ENCODE results near the gene FAM222A. TPM values are rescaled to one million over a fixed set of nuclear protein-coding genes. Genes with fewer than 3 reads are reported as not detected.

The FAM222A gene
- polyA plus RNA-seq, 1 donor from 2014 or later, result 8.5 TPM

DNA sequence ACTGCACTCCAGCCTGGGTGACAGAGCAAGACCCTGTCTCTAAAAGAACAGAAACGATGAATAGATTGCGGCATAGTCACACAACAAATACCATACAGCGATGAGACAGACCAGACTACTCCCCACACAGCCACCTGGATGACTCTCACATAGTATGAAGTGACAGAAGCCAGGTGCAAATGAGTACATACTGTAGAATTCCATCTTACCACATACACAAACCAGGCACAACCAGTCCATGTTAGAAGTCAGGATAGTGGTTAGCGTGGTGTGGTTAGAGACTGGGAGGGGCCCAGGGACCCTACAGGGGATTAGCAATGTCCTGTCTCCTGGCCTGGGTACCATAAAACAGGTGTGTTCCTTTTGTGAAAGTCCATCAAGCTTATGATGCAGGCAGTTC, 53.8 kb downstream of the FAM222A start:
- no peaks in the 10 kb centered on the region for H3K36me3 ChIP-seq (ENCODE audit: insufficient read depth, low read length)
- H3K4me2 ChIP-seq (ENCODE audit: low read length), result no peak overlapping the region
- H3F3A ChIP-seq (ENCODE audit: insufficient read depth, low read length, poor library complexity, severe bottlenecking), result no peaks in the 10 kb centered on the region
- no peaks in the 10 kb centered on the region for H3K27me3 ChIP-seq (ENCODE audit: insufficient read depth, low read depth, low read length)
- no peak overlapping the region for H2AFZ ChIP-seq (ENCODE audit: low read depth, low read length)
- no peaks in the 10 kb centered on the region for H3K9me3 ChIP-seq (ENCODE audit: low read length)
- TF ChIP-seq POLR2AphosphoS5 (IDR thresholded peaks at IDR 0.05) (no peak), RAD21 (conservative IDR thresholded peaks at IDR 0.05) (no peak), TAF1 (IDR thresholded peaks at IDR 0.05; ENCODE audit: low read depth) (no peak)
- TF ChIP-seq, protein P1, sequence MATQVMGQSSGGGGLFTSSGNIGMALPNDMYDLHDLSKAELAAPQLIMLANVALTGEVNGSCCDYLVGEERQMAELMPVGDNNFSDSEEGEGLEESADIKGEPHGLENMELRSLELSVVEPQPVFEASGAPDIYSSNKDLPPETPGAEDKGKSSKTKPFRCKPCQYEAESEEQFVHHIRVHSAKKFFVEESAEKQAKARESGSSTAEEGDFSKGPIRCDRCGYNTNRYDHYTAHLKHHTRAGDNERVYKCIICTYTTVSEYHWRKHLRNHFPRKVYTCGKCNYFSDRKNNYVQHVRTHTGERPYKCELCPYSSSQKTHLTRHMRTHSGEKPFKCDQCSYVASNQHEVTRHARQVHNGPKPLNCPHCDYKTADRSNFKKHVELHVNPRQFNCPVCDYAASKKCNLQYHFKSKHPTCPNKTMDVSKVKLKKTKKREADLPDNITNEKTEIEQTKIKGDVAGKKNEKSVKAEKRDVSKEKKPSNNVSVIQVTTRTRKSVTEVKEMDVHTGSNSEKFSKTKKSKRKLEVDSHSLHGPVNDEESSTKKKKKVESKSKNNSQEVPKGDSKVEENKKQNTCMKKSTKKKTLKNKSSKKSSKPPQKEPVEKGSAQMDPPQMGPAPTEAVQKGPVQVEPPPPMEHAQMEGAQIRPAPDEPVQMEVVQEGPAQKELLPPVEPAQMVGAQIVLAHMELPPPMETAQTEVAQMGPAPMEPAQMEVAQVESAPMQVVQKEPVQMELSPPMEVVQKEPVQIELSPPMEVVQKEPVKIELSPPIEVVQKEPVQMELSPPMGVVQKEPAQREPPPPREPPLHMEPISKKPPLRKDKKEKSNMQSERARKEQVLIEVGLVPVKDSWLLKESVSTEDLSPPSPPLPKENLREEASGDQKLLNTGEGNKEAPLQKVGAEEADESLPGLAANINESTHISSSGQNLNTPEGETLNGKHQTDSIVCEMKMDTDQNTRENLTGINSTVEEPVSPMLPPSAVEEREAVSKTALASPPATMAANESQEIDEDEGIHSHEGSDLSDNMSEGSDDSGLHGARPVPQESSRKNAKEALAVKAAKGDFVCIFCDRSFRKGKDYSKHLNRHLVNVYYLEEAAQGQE (IDR thresholded peaks at IDR 0.05; ENCODE audit: borderline replicate concordance), result no peak
- H3K79me2 ChIP-seq (replicated peaks; ENCODE audit: insufficient read depth, low read length), result no peaks in the 10 kb centered on the region
- no peak overlapping the region for H3K9ac ChIP-seq (ENCODE audit: low read length)
- H3K27ac ChIP-seq (ENCODE audit: low read length), result no peak overlapping the region
- H4K20me1 ChIP-seq (ENCODE audit: insufficient read depth), result no peaks in the 10 kb centered on the region
- H3K9me2 ChIP-seq (ENCODE audit: insufficient read depth, low read length), result no peaks in the 10 kb centered on the region
- H3K4me3 ChIP-seq (ENCODE audit: low read length), result no peak overlapping the region

DNA sequence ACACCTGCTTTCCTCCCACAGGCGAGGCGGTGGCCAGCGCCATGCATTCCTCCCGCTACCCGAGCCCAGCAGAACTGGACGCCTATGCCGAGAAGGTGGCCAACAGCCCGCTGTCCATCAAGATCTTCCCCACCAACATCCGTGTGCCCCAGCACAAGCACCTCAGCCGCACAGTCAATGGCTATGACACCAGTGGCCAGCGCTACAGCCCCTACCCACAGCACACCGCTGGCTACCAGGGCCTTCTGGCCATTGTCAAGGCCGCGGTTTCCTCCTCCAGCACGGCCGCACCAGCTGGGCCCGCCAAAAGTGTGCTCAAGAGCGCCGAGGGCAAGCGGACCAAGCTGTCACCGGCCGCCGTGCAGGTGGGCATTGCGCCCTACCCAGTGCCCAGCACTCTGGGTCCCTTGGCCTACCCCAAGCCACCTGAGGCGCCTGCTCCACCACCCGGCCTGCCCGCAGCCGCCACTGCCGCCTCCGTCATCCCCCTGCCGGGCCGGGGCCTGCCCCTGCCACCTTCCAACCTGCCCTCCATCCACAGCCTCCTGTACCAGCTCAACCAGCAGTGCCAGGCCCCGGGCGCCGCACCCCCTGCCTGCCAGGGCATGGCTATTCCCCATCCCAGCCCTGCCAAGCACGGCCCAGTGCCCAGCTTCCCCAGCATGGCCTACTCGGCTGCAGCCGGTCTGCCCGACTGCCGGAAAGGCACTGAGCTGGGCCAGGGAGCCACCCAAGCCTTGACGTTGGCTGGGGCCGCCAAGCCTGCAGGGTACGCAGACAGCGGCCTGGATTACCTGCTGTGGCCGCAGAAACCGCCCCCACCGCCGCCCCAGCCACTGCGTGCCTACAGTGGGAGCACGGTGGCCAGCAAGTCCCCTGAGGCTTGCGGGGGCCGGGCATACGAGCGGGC, 54.6 kb downstream of the FAM222A start:
- Histone ChIP-seq H3K27ac (ENCODE audit: low read length) (no peak overlapping the region), H2AFZ (ENCODE audit: low read depth, low read length) (no peak overlapping the region), H3K27me3 (ENCODE audit: insufficient read depth, low read depth, low read length) (no peaks in the 10 kb centered on the region), H4K20me1 (ENCODE audit: insufficient read depth) (no peaks in the 10 kb centered on the region), H3K9me3 (ENCODE audit: low read length) (no peaks in the 10 kb centered on the region), H3K79me2 (replicated peaks; ENCODE audit: insufficient read depth, low read length) (no peaks in the 10 kb centered on the region), H3K9ac (ENCODE audit: low read length) (no peak overlapping the region), H3K9me2 (ENCODE audit: insufficient read depth, low read length) (no peaks in the 10 kb centered on the region), H3F3A (ENCODE audit: insufficient read depth, low read length, poor library complexity, severe bottlenecking) (no peaks in the 10 kb centered on the region), H3K4me2 (ENCODE audit: low read length) (no peak overlapping the region), H3K4me3 (ENCODE audit: low read length) (no peak overlapping the region), H3K36me3 (ENCODE audit: insufficient read depth, low read length) (no peaks in the 10 kb centered on the region)
- no peak for TF ChIP-seq MXI1 (conservative IDR thresholded peaks at IDR 0.05; ENCODE audit: poor library complexity, severe bottlenecking)
- TF ChIP-seq RAD21 (conservative IDR thresholded peaks at IDR 0.05), result no peak
- no peak for TF ChIP-seq SMC3 (conservative IDR thresholded peaks at IDR 0.05; ENCODE audit: poor library complexity)
- TF ChIP-seq, protein P1 (IDR thresholded peaks at IDR 0.05; ENCODE audit: borderline replicate concordance), result no peak
- no peak for TF ChIP-seq TAF1 (IDR thresholded peaks at IDR 0.05; ENCODE audit: low read depth)
- no peak for TF ChIP-seq POLR2AphosphoS5 (IDR thresholded peaks at IDR 0.05)
- TF ChIP-seq EZH2 (IDR thresholded peaks at IDR 0.05; ENCODE audit: borderline replicate concordance, insufficient read depth, low read length, poor library complexity, severe bottlenecking), result no peak
- TF ChIP-seq EP300 (conservative IDR thresholded peaks at IDR 0.05; ENCODE audit: poor library complexity, severe bottlenecking), result no peak
- TF ChIP-seq, protein P2, sequence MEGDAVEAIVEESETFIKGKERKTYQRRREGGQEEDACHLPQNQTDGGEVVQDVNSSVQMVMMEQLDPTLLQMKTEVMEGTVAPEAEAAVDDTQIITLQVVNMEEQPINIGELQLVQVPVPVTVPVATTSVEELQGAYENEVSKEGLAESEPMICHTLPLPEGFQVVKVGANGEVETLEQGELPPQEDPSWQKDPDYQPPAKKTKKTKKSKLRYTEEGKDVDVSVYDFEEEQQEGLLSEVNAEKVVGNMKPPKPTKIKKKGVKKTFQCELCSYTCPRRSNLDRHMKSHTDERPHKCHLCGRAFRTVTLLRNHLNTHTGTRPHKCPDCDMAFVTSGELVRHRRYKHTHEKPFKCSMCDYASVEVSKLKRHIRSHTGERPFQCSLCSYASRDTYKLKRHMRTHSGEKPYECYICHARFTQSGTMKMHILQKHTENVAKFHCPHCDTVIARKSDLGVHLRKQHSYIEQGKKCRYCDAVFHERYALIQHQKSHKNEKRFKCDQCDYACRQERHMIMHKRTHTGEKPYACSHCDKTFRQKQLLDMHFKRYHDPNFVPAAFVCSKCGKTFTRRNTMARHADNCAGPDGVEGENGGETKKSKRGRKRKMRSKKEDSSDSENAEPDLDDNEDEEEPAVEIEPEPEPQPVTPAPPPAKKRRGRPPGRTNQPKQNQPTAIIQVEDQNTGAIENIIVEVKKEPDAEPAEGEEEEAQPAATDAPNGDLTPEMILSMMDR (IDR thresholded peaks at IDR 0.05; ENCODE audit: poor library complexity, severe bottlenecking), result no peak

Measured in neural cell (in vitro differentiated cells).